Tibial artery (tissue), 4 donors: Measurements from ENCODE around the gene LSS.

ENCODE experiments used
- DNase-seq, 2 donors: peaks; one replicate each; pipeline ENCODE4 v3.0.0-alpha.2; 2019
- H3K27ac ChIP-seq, 2 donors: fragments of 200-600 bp; sonication (generic) in 1 of 2; 1 replicate in 1 of 2; 2 replicates in 1 of 2; pipeline ENCODE4 v1.5.1; 2018 to 2019; ENCODE audit warnings: mild to moderate bottlenecking in 1 of 2
- H3K27me3 ChIP-seq, 2 donors: fragments of 200-600 bp; sonication (generic) in 1 of 2; one replicate each; pipeline versions ENCODE4 v1.5.1 to v1.6.0; 2016 to 2019
- H3K36me3 ChIP-seq, 3 donors: fragments of 200-600 bp; sonication (generic) in 2 of 3; one replicate each; pipeline ENCODE4 v1.5.1; 2016 to 2019; ENCODE audit warnings: mild to moderate bottlenecking in 2 of 3
- H3K4me1 ChIP-seq, 4 donors: fragments of 200-600 bp; sonication (generic) in 2 of 4; 1 replicate in 3 of 4; 2 replicates in 1 of 4; pipeline ENCODE4 v1.5.1; 2016 to 2019
- H3K4me3 ChIP-seq, 2 donors: fragments of 200-600 bp; sonication (generic) in 1 of 2; 1 replicate in 1 of 2; 2 replicates in 1 of 2; pipeline ENCODE4 v1.5.1; 2018 to 2019; ENCODE audit warnings: mild to moderate bottlenecking in 2 of 2
- H3K9me3 ChIP-seq, 3 donors: fragments of 200-600 bp; sonication (generic) in 1 of 3; one replicate each; pipeline ENCODE4 v1.5.1; 2016 to 2019
- intact Hi-C: fragments of 100-400 bp; cut with DNase I; formaldehyde crosslinking; loops from one replicate; pipeline ENCODE4 v1.15.0; 2023; ENCODE audit warnings: low total_unique reads
- TF ChIP-seq, protein P1 (sequence below), 2 experiments: fragments of 200-600 bp in 1 of 2; fragments of 450-650 bp in 1 of 2; IDR thresholded peaks; one replicate each; pipeline ENCODE4 v1.5.1; 2017 to 2019; ENCODE audit warnings: antibody characterized with exemption in 2 of 2, mild to moderate bottlenecking in 1 of 2, moderate library complexity in 1 of 2

LSS gene

DNA sequence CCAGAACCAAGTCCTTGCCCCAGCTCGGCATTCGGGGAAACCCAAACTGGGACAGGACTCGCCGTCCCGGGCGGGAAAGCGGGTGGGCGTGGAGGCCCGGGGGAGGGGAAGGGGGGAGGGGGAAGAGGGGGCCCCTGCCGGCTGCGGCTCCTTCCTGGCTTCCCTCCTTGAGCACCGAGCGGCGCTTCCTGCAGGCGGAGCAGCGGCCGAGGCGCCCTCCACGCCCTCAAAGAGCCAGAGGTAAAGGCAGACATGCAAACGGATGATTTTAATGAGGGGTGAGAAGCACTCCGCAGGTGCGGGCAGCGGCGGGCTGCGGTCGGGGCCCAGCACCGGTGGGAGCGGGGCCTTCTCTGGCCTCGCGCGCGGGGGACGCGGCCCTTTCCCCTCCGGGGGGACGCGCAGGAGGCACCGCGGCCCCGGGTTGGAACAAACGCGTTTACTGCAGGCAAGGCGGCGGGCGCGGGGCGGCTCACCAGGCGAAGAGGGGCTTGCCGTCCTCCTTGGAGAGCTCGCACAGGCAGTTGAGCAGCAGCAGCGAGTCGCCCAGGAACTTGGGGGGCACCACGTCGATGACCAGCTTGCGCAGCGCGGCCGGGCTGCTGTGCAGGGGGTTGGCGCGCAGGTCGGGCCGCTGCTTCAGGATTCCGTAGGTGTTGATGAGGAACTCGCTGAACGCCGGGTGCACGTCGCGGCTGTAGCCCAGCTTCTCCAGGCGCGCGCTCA is 67.5 kb downstream of the LSS start:
- Histone ChIP-seq H3K4me3 (no peak overlapping the region), H3K9me3 (no peaks in the 10 kb centered on the region), H3K36me3 (peaks cover 0 to 26% (median 0%) of the 10 kb centered on the region in 3 donors), H3K4me1 (peaks cover 0 to 5% (median 0%) of the 10 kb centered on the region in 4 donors), H3K27ac (no peak overlapping the region), H3K27me3 (peaks cover 0 to 23% of the 10 kb centered on the region in 2 donors)
- DNase-seq, result peak; percentile 13 to 61
- intact Hi-C loops, result no loop called here
- TF ChIP-seq, protein P1, sequence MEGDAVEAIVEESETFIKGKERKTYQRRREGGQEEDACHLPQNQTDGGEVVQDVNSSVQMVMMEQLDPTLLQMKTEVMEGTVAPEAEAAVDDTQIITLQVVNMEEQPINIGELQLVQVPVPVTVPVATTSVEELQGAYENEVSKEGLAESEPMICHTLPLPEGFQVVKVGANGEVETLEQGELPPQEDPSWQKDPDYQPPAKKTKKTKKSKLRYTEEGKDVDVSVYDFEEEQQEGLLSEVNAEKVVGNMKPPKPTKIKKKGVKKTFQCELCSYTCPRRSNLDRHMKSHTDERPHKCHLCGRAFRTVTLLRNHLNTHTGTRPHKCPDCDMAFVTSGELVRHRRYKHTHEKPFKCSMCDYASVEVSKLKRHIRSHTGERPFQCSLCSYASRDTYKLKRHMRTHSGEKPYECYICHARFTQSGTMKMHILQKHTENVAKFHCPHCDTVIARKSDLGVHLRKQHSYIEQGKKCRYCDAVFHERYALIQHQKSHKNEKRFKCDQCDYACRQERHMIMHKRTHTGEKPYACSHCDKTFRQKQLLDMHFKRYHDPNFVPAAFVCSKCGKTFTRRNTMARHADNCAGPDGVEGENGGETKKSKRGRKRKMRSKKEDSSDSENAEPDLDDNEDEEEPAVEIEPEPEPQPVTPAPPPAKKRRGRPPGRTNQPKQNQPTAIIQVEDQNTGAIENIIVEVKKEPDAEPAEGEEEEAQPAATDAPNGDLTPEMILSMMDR (IDR thresholded peaks at IDR 0.05), result no peak

DNA sequence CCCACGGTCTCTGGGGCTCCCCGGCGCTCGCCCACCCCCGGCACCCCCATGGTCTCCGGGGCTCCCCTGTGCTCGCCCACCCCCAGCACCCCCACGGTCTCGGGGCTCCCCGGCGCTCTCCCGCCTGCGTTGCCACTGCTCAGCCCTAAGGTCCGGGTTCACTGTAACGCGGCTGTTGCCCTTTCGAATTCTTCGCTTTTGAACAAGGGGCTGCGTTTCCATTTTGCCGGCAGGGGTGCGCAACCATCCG is 68.0 kb downstream of the LSS start:
- peaks cover 0 to 23% of the 10 kb centered on the region in 2 donors for H3K27me3 ChIP-seq
- TF ChIP-seq, protein P1 (IDR thresholded peaks at IDR 0.05), result no peak
- no peak overlapping the region for H3K4me3 ChIP-seq
- no peaks in the 10 kb centered on the region for H3K9me3 ChIP-seq
- H3K4me1 ChIP-seq, result peaks cover 0 to 5% (median 0%) of the 10 kb centered on the region in 4 donors
- H3K27ac ChIP-seq, result no peak overlapping the region
- DNase-seq, result no peak
- intact Hi-C loops, result no loop called here
- H3K36me3 ChIP-seq, result peaks cover 0 to 26% (median 0%) of the 10 kb centered on the region in 3 donors

DNA sequence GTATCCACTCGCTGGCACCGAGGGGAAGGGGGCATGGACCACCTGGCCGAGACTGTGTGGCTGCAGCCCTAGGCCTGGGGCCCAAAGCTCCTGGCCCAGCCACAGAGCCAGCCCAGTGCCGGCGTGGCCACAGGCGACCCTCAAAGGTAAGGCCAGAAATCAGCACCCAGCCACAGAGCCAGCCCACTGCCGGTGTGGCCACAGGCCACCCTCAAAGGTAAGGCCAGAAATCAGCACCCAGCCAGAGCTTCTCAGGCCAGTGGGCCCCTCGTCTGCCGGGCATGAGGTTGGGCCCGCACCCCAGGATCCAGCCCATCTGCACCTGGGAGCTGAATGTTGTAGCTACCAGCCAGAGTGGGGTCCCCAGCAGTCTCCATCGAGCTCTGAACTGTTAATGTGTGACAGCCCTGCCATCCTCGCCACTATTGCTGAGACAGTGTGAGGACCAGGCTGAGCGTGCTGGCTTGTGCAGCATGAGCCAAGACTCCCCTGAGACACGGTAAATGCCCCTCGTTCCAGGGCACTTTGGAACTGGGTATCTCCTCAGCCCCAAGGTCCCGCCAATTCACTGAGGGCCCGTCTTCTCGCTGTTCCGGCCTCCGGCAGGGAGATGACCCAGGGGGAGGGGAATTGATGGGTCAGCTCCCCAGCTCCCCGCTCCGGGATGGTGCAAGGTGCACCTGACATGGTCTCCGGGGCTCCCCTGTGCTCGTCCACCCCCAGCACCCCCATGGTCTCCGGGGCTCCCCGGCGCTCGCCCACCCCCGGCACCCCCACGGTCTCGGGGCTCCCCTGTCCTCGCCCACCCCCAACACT is 68.5 kb downstream of the LSS start:
- Histone ChIP-seq H3K9me3 (no peaks in the 10 kb centered on the region), H3K4me1 (peaks cover 0 to 5% (median 0%) of the 10 kb centered on the region in 4 donors), H3K4me3 (no peak overlapping the region), H3K36me3 (peaks cover 0 to 26% (median 0%) of the 10 kb centered on the region in 3 donors), H3K27ac (no peak overlapping the region), H3K27me3 (peaks cover 0 to 23% of the 10 kb centered on the region in 2 donors)
- peak in 1 of 2 donors; percentile 57 for DNase-seq
- intact Hi-C loops, result no loop called here
- TF ChIP-seq, protein P1 (IDR thresholded peaks at IDR 0.05), result no peak

DNA sequence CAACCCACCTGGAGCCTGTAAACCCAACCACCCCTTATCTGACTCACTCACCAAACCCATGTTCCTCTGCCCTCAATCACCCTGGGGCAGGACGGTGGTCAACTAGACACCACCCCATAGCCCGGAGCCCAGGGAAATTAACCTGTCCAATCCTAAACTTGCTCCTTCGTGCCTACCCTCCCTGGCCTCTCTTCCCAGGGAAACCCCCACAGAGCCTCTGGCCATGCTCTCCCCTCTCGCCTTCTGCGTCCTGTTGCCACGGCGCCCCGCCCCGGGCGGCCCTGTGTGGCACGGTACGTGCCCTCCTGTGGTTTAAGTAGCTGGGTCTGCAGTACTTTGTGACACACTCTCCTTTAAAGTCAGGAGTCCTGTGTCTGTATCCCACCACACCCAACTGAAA is 69.2 kb downstream of the LSS start:
- Histone ChIP-seq H3K27ac (no peak overlapping the region), H3K4me1 (peaks cover 0 to 5% (median 0%) of the 10 kb centered on the region in 4 donors), H3K36me3 (peaks cover 0 to 26% (median 0%) of the 10 kb centered on the region in 3 donors), H3K9me3 (no peaks in the 10 kb centered on the region), H3K4me3 (no peak overlapping the region), H3K27me3 (peaks cover 0 to 26% of the 10 kb centered on the region in 2 donors)
- intact Hi-C loops, result no loop called here
- TF ChIP-seq, protein P1 (IDR thresholded peaks at IDR 0.05), result no peak
- DNase-seq, result no peak

DNA sequence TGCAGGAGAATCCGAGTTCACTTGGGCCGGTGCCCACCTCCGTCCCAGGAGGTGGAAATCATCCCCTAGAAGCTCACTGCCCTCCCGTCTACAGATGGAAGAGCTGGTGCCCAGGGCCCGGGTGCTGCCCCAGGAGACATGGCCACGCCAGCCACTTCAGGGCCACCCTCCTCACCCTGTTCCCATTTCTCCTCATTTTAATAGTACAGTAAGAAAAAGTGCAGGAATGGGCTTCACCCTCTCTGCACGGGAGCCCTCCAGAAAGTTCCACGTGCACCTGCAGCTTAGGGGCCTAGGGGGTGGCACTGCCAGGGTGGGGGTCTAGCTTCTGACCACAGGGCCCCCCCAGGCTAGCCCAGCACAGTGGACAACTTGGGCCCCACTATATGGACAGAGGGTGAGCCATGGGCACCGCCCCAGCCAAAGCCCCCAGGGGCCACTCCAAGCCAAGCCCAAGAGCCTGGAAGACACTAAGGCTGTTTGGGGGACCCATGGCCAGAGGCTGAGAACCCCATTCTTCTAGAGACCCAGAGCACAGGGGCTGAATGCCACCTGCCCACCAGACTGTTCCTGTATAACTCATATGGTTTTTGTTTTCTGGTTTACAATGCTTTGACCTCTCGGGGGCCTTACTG is 69.8 kb downstream of the LSS start:
- Histone ChIP-seq H3K9me3 (no peaks in the 10 kb centered on the region), H3K27ac (no peak overlapping the region), H3K4me1 (peaks cover 0 to 5% (median 1%) of the 10 kb centered on the region in 4 donors), H3K36me3 (peaks cover 0 to 26% (median 0%) of the 10 kb centered on the region in 3 donors), H3K4me3 (no peak overlapping the region), H3K27me3 (peaks cover 0 to 23% of the 10 kb centered on the region in 2 donors)
- intact Hi-C loops, result no loop called here
- TF ChIP-seq, protein P1 (IDR thresholded peaks at IDR 0.05), result no peak
- peak; percentile 15 to 56 for DNase-seq
